GM21723 (cell line): ENCODE measurements around the gene ZNF155.
A peak's percentile ranks its signal among the peaks of the same experiment; 100 is the strongest.
"Not testable (repeated sequence)": the region's sequence is repeated elsewhere in the genome, so short reads cannot be mapped to it uniquely, and the experiment has no call there.

Experiments used
- ATAC-seq: cut with Tn5 transposase; IDR thresholded peaks from one replicate; pipeline ENCODE4 v1.9.1; 2021; ENCODE audit warnings: mild to moderate bottlenecking, moderate library complexity; ENCODE audit not compliant: unreplicated experiment

The ZNF155 gene

DNA sequence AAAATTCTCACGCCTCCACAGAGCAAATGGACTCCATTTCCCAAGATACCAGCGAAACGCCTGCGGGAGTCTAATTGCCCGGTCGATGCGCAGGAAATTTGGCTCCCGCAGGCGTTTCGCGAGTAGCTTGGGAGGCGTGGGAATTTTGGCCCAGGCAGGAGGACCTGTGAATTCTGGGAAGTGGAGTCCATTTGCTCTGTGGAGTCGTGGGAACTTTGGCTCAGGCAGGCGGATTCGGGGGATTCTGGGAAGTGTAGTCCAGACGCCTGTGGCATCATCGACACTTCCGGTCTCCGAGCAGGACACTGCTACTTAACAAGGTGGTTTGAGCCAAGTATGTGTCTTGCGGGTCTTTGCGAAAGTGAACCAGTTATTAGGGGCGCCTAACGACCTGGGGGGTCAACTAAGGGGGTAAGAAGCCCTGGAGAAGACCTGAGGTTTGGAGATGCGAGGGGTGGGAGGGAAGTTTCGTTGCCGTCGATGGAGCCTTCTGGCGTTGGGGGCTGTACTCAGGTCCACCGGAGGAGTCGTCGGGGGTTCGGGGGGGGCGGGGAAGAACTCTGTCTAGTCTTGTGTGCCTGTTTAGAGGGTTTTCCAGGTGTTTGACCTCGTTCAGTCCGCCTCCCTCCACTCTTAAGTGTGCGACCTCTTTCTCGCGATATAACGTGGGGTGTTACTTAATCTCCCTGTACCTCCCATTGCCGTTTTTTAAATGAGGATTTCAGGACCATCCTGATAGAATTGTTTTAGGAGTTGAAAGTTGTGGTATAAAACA, at the start of gene ZNF155:
TSS of gene ZNF155 (plus strand) at position 277 of the 775 bp plus-strand sequence. CDS start 4,356 bp downstream, outside the sequence.
- peak; percentile 84 for ATAC-seq

DNA sequence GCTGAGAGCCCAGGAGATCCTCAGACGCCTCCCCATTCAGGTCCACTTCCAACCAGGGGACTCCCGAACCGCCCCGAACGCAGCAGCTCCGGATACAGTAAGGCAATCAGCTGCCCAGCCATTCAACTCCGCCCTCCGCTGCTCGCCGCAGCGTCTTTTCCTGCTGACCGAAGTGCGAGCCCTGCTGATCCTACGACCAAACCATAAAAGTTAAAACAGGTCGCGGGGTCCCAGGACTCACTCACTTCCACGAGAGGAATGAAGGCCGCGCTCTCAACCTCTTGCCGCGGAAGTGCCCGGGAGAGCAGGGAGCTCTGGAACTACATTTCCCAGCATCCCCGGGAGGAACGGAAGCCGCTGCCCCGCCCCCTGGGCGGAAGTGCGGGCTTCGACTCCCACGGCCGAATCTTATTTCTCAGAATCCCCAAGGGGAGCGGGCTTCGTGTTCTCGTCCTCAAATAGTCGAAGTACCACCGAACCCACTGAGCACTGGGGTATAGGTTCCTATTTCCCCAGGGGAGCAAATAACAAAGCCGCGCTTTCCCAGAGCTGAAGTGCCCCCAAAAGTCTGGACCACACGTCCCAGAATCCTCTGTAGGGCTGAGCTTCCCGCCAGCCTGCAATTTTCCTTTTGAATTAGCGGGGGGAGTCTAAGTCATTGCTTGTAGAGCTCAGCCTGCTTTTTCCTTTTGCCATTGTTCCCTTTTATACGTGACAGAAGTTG, 48.8 kb upstream of the ZNF155 start, which contains the start of gene ZNF45:
TSS of gene ZNF45 (minus strand) at position 298 of the 724 bp plus-strand sequence. CDS start 13,097 bp downstream, outside the sequence.
- ATAC-seq = peak; percentile 97

DNA sequence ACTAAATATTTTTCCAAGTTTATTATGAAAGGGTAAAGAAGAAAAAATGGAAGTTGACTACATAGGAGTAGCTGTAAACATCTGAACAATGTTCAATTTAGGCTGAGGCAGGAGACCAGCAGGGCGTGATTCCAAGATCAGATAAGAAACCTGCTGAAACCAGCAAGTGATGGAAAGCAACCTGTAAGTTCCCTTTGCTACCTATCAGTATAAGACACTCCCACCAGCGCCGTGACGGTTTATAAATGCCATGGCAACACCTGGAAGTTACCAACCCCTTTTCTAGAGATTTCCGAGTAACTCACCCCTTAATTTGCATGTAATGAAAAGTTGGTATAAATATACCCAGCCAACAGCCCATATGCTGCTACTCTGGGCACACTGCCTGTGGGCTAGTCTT, 47.8 kb upstream of the ZNF155 start:
- ATAC-seq = no peak

DNA sequence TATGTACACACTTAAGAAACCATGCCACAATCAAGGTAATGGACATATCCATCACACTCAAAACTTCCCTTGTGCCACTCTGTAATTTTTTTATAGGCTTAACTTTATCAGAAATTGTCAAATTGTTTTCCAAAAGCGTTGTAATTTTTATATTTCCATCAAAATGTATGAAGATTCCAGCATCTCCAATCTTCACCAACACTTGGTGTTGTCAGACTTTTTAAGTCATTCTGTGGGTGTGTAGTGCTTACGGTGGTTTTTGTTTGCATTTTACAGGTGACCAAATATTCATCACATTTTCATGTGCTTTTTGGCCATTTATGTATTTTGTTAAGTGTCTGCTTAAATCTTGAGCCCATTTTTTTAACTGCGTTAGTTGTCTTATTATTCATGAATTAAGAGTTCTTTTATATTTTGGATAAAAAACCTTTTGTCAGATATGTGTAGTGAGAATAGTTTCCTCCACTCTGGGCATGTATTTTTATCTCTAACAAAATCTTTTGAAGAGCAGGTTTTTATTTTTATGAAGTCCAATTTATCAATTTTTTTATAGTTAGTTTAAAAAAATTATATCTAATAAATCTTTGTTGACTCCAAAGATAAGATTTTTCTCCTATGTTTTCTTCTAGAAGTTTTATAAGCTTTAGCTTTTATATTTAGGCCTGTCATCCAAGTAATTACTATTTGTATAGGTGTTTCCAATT, 44.3 kb upstream of the ZNF155 start:
- no peak for ATAC-seq

DNA sequence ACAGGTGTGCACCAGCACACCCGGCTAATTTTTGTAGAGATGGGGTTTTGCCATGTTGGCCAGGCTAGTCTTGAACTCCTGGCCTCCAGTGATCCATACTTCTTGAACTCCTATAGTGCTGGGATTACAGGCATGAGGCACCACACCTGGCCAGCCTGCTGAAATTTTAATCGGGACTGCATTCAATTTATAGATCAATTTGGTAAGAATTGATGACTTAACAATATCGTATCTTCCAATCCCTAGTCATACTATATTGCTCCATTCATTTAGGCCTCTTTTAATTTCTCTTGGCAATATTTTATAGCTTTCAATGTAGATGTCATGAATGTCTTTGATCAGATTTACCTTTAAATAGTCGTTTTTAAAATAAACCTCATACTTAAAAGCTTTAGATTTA, 43.3 kb upstream of the ZNF155 start:
- no peak for ATAC-seq

DNA sequence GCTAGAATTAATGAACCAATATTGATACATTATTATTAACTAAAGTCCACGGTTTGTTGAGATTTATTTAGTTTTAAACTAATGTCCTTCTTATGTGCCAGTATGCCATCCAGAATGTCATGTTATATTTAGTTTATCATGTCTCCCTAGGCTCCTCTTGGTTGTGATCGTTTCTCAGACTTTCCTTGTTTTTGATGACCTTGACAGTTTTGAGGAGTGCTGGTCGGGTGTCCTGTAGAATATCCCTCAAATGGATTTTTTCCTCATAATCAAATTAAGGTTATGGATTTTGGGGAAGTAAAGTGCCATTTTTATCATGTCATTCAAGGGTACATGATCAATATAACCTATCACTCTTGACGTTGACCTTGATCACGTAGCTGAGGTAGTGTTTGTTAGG, 42.8 kb upstream of the ZNF155 start:
- ATAC-seq = no peak

DNA sequence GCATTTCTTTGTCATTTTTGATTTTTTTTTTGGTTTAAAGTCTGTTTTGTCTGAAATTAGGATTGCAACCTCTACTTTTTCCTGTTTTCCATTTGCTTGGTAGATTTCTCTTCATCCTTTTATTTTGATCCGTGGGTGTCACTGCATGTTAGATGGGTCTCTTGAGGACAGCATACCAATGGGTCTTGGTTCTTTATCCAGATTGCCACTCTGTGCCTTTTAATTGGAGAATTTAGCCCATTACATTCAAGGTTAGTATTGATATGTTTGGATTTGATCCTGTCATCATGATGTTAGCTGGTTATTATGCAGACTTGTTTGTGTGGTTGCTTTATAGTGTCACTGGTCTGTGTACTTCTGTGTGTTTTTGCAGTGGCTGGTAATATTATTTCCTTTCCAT, 36.6 kb upstream of the ZNF155 start:
- ATAC-seq = not testable (repeated sequence)

DNA sequence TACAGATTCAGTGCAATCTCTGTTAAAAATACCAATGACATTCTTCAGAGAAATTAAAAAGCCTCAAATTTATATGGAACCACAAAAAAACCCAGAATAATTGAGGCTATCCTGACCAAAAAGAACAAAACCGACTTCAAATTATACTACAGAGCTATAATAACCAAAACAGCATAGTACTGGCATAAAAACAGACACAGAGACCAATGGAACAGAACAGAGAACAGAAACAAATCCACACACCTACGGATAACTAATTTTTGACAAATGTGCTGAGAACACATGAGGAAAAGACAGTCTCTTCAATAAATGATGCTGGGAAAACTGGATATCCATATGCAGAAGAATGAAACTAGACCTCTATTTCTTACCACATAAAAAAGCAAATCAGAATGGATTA, 34.2 kb upstream of the ZNF155 start:
- ATAC-seq = not testable (repeated sequence)

DNA sequence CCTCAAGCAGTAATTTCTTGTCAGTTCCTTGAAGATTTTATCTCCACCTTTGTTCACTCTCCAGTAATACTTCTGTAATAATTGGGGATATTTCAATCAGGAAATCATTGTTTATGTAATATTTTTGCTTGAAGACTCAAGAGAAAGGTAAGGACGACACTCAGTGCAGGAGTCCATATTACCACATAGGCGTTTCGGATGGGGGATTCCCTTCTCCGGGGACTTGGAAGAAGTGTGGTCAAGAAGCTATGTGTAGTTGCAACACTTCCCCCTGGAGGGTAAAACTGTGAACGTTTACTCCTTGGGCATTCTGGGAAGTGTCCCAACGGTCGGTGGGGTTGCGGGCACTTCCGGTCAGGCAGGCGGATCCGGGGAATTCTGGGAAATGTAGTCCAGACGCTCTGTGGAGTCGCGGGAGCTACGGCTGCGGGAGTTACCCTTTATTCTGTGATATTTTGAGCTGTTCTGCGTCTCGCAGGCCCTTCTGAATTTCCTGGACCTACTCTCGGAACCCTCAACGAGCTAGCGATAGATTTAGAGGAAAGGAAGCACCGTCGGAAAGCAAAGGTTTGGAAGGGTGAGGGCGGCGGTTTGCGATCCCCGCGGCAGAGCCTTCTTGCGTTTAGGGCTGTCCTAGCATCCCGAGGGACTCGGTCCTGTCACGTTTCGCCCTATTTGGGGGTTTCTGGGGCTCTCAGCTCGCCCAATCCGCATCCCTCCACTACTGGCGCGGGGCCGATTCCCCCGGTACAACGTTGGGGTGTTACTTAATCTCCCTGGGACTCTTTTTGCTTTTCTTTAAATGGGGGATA, 32.9 kb upstream of the ZNF155 start, which contains the start of gene ZNF221:
TSS of gene ZNF221 (plus strand) at position 395 of the 812 bp plus-strand sequence. CDS start 11,499 bp downstream, outside the sequence.
- ATAC-seq = peak; percentile 92

DNA sequence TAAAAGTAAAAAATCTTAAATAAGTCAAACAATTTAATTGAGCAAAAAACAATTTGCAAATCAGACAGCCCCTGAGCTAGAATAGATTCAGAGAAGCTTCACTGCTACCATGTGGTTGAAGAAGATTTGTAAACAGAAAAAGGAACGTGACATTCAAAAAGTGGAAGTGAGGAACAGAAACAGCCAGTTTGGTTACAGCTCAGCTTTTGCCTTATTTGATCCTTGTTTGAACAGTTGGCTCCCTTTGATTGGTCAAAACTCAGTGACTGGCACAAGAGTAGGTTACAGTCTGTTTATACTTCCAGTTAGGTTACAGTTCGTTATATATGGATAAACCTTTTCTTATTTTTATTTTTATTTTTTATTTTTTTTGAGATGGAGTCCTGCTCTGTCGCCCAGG, 27.2 kb upstream of the ZNF155 start:
- ATAC-seq = no peak

DNA sequence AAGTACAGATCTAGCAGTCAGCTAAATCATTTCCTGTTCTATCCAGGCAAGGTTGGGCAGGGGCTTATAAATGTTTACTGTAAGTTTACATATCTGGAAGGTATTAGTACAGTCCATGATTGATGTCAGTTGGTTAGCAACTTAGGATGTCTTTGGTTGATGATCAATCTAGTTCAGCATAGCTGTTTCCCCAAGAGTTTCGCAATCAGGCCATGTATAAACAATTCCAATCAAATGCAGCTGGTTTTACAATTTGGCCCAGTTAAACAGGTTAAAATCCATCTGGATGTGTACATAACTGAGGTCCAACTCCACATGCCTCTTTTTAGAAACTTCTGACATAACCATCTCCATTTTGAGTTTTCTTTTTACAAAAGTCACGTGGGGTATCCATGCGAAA, 26.1 kb upstream of the ZNF155 start:
- ATAC-seq = no peak

DNA sequence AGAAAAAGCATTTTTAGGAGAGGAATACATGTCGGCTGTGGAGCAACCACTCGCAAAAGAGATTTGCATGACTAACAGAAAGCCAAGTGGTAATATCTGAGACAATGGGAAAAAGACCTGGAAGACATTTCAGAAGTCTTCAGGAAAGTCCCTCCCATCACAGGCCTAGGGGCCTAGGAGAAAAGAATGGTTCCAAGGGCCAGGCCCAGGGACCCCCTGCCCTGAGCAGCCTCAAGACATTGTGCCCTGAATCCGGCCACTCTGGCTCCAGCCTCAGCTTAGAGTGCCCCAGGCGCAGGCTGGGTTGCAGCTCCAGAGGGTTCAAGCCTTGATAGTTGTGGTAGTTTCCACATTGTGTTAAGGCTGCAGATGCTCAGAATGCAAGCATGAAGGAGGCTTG, 23.6 kb upstream of the ZNF155 start:
- ATAC-seq = no peak

DNA sequence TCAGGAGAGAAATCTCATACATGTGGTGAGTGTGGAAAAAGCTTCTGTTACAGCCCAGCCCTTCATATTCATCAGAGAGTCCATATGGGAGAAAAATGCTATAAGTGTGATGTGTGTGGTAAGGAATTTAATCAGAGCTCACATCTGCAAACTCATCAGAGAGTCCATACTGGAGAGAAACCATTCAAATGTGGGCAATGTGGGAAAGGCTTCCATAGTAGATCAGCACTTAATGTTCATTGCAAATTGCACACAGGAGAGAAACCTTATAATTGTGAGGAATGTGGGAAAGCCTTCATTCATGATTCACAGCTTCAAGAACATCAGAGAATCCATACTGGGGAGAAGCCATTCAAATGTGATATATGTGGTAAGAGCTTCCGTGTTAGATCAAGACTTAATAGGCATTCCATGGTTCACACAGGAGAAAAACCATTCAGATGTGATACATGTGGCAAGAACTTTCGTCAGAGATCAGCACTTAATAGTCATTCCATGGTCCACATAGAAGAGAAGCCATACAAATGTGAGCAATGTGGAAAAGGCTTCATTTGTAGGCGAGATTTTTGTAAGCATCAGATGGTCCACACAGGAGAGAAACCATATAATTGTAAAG, 17.8 kb upstream of the ZNF155 start:
- no peak for ATAC-seq

DNA sequence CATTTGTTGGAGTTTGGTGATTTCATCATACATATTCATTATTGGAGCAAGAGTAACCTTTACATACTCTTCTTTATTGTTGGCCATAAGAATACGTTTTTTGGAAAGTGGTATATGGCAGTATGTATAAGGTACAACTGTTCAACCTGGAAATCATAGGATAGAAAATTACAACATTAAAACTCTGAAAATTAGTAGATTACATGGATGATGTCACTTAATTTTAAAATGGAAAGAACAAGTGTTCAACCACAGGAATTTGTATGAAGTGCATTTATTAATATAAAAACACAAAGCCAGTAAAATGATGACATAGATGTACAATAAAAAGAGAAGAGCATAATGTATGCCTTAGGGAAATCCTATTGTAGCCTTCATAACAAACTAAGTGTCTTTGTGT, 7.3 kb upstream of the ZNF155 start:
- ATAC-seq = no peak

DNA sequence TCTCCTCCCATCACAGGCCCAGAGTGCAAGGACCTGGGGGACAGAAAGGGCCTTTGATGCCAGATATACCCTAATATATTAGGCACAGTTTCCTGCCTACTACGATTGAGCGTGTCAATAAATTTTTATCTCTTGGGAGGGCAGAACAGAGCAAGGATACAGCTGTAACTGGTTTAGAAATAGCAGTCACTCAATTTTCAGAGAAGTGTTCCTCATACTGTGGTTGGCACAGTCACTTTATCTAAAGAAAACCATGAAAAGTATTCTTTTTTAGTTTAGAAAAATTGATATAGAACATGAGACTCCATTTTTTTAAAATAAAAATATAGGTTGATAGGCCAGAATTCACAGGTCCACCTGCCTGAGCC, 460 bp upstream of the ZNF155 start:
- ATAC-seq = no peak

DNA sequence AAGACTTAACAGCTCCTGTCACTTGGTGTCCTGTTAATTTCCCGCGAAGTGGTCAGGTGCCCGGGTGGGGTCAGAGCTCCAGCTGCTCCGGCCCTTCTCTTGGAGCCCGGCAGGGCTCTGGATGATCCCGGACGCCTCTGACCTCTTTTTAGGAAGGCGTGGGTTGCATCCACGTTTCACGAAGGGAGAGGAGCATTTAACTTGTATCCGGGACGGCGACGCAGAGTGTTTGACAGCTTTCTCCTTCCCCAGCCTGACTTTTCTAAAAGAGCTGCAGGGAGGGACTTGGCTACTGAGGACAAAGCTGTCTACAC, 656 bp downstream of the ZNF155 start:
- no peak for ATAC-seq

DNA sequence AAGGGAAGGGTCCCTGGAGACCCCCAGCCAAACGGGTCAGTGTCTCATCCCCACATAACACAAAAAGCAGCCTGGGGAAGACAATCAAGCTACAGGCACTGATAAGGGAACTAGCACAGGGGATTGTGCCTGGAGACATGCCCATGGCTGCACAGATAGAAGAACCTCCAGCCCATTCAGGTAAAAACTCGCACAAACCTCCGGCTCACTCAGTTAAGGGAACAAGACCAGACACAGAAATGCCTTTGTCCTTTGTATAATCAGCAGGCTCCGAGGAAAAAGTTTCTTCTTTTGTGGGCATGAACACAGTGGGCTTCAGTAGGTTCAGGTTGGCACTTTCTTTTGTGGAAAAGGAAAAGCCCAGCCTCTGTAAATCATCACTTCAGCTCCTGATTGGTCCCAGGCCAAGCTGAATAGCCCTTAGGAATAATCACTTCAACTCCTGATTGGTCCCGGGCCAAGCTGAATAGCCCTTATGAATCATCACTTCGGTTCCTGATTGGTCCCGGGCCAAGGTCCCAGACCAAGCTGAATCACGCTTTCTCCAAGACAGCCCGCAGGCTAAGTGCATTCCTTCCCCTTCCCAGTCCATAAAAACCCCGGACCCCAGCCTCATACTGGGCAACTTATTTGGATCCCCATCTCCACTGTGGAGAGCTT, 13.8 kb downstream of the ZNF155 start:
- ATAC-seq = no peak

DNA sequence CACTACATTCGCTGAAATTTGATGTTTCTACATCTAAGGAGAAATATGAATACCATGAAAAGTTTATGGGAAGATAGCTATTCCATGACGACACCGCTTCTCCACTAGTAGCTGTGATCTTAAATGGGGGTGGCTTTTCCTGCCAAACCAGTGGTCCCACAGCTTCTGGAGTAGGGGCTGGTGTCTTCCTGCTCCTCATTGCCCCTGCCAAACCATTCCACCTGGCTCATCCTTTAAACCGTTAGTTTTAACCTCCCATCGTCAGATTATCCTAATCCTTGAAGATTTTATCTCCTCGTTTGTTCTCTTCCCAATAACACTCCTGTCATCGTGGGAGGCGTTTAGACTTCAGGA, 18.2 kb downstream of the ZNF155 start:
- no peak for ATAC-seq

DNA sequence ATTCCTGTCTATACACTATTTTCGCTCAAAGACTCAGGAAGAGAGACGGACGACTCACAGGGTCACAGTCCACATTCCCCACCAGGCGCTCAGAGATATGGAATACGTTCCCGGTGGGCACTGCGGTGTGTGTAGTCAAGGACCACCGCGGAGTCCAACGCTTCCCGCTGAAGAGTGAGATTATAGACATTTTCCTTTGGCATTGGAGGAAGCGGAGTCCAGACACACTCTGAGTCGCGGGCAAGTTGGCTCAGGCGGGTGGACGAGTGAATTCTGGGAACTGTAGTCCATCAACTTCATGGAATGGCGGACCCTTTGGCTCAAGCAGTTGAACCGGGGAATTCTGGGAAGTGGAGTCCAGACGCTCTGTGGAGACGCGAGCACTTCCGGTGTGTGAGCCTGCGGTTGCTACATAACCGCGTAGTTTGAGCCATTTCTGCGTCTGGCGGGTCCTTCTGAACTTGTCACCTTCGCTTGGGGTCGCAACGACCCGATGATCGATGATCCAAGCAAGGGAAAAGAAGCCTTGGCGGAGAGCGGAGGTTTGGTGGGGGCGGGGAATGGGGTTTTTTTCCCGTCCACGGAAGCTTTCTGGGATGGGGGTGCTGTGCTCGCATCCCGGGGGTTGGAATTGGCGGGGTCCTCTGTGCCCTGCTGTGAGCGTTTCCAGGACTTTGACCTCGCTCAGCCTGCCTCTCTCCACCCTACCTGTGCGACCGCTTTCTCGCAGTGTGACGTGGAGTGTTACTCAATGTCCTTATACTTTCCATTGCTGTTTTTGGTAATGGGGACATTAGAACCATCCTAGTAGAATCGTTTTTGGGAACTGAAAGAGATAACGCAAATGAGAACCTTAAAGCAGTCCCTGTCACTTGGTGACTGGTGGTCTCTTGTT, 18.8 kb downstream of the ZNF155 start, which contains the start of gene ZNF230:
TSS of gene ZNF230 (plus strand) at position 392 of the 895 bp plus-strand sequence. CDS start 4,122 bp downstream, outside the sequence.
- peak; percentile 92 for ATAC-seq
